ENCODE measurements around the gene RPRD1B.

DNA sequence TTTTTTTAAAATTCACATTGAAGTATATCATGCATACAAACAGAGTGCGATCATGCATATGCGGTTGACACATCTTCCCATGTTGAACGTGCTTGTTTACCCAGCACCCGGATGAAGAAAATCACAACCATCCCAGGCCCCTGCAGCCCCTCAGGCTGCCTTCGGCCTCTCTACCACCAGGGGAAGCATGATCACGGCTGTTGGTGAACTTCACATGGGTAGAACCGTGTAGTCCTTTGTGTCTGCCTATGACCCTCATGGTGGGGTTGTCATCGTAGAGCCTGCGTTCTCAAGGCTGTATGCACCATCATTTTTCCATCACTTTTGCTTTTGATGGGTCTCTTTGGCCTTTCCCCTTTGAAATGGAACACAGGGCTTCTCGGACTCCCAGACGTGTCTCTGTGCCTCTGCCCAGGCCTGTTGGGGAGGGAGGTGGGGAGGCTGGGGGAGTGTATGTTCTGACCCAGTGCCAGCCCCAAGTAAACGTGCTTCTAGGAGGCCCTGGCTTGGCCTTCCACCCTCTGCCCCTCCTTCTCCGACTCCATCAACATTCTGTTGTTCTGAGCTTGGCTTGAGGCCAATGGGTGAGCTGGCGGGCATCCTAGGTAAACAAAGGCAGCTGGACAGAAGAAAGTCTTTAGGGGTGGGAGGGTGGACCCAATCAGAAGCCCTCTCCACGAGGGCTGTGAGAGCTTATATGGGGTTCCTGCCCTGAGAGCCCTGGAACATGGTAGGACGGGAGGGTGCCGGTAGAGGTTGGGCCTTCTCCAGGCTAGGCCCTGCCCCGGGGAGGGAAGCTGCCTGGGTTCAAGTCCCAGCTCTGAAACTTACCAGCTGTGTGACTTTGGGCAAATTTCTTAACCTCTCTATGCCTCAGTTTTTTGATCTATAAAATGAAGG is 91.9 kb downstream of the RPRD1B start:
- TF ChIP-seq, protein P1, sequence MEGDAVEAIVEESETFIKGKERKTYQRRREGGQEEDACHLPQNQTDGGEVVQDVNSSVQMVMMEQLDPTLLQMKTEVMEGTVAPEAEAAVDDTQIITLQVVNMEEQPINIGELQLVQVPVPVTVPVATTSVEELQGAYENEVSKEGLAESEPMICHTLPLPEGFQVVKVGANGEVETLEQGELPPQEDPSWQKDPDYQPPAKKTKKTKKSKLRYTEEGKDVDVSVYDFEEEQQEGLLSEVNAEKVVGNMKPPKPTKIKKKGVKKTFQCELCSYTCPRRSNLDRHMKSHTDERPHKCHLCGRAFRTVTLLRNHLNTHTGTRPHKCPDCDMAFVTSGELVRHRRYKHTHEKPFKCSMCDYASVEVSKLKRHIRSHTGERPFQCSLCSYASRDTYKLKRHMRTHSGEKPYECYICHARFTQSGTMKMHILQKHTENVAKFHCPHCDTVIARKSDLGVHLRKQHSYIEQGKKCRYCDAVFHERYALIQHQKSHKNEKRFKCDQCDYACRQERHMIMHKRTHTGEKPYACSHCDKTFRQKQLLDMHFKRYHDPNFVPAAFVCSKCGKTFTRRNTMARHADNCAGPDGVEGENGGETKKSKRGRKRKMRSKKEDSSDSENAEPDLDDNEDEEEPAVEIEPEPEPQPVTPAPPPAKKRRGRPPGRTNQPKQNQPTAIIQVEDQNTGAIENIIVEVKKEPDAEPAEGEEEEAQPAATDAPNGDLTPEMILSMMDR (conservative IDR thresholded peaks at IDR 0.05; ENCODE audit: low read depth, low read length): peak; percentile 19; the same call in 1 of the 2 replicates
- no peak for TF ChIP-seq POLR2A (IDR thresholded peaks at IDR 0.05; ENCODE audit: low read depth, low read length)
- TF ChIP-seq RCOR1 (IDR thresholded peaks at IDR 0.05; ENCODE audit: insufficient replicate concordance, low read length): no peak
- TF ChIP-seq, protein P2, sequence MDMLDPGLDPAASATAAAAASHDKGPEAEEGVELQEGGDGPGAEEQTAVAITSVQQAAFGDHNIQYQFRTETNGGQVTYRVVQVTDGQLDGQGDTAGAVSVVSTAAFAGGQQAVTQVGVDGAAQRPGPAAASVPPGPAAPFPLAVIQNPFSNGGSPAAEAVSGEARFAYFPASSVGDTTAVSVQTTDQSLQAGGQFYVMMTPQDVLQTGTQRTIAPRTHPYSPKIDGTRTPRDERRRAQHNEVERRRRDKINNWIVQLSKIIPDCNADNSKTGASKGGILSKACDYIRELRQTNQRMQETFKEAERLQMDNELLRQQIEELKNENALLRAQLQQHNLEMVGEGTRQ (IDR thresholded peaks at IDR 0.05; ENCODE audit: low read depth, low read length): no peak
- no peak for TF ChIP-seq CHD1 (IDR thresholded peaks at IDR 0.05; ENCODE audit: low read depth, low read length)

Data from IMR-90 (cell line).